Panc1 (cell line): ENCODE data around the gene STRADB. TPM values are rescaled to one million over a fixed set of nuclear protein-coding genes. Genes with fewer than 3 reads are reported as not detected.

Experiments
- ATAC-seq: fragments of 200-7000 bp; cut with Tn5 transposase; 2 replicates; pipeline ENCODE4 v1.9.1; 2020; ENCODE audit warnings: mild to moderate bottlenecking, moderate library complexity
- BruUV-seq: library from RNA; stranded (reverse); fragments of 400-500 nt; replicated peaks from 2 replicates; lab custom pipeline; 2021; lab: Mats Ljungman, UMichigan
- CTCF ChIA-PET: fragments of 300-600 bp; sonication (Branson Sonifier 250); formaldehyde crosslinking; loops from one replicate; lab custom pipeline; 2022; ENCODE audit warnings: antibody characterized with exemption; lab: Charles Lee
- POLR2A ChIA-PET: fragments of 300-600 bp; sonication (Branson Sonifier 250); formaldehyde crosslinking; loops from one replicate; lab custom pipeline; 2022; ENCODE audit warnings: antibody characterized with exemption; lab: Charles Lee
- DNase-seq: peaks from one replicate; pipeline ENCODE4 v3.0.0-alpha.2; 2010; ENCODE audit warnings: low read depth, low spot score
- H3K27ac ChIP-seq: 2 replicates; pipeline ENCODE4 v1.5.1; 2011; ENCODE audit warnings: mild to moderate bottlenecking, low read length, inconsistent platforms
- H3K27me3 ChIP-seq: fragments of 200-500 bp; sonication (Bioruptor generic); 2 replicates; pipeline ENCODE4 v1.6.0; 2014; ENCODE audit warnings: low read length, inconsistent platforms; ENCODE audit not compliant: control insufficient read depth, insufficient read depth
- H3K36me3 ChIP-seq: fragments of 200-500 bp; sonication (Bioruptor generic); 2 replicates; pipeline ENCODE4 v1.5.1; 2014; ENCODE audit warnings: inconsistent platforms, mild to moderate bottlenecking, low read length, moderate library complexity; ENCODE audit not compliant: control insufficient read depth, insufficient read depth
- H3K4me1 ChIP-seq: 2 replicates; pipeline ENCODE4 v1.5.1; 2011; ENCODE audit warnings: inconsistent platforms, mild to moderate bottlenecking, low read length, moderate library complexity; ENCODE audit not compliant: control insufficient read depth, insufficient read depth
- H3K4me3 ChIP-seq, 2 experiments: 2 replicates each; pipeline ENCODE4 v1.5.1; 2011 to 2012; ENCODE audit warnings: low read depth in 2 of 2, low read length in 2 of 2, mild to moderate bottlenecking in 2 of 2, inconsistent platforms in 1 of 2, moderate library complexity in 1 of 2
- H3K9me3 ChIP-seq: fragments of 200-500 bp; sonication (Bioruptor generic); 2 replicates; pipeline ENCODE4 v1.5.1; 2014; ENCODE audit warnings: low read depth, mild to moderate bottlenecking, inconsistent platforms, low read length, moderate library complexity; ENCODE audit not compliant: control insufficient read depth, insufficient read depth
- POLR2AphosphoS5 ChIP-seq: IDR thresholded peaks from 2 replicates; pipeline ENCODE4 v1.6.1; 2012; ENCODE audit warnings: mild to moderate bottlenecking, low read depth, low read length, moderate library complexity
- SIN3A ChIP-seq: IDR thresholded peaks from 2 replicates; pipeline ENCODE4 v1.6.1; 2012; ENCODE audit warnings: low read depth, mild to moderate bottlenecking, low read length, moderate library complexity, borderline replicate concordance; ENCODE audit not compliant: insufficient read depth
- TCF7L2 ChIP-seq: IDR thresholded peaks from 2 replicates; pipeline ENCODE4 v1.6.1; 2011; ENCODE audit warnings: mild to moderate bottlenecking, low read depth, low read length, inconsistent platforms
- in situ Hi-C: cut with HindIII; loops from 2 replicates; pipeline ENCODE4 v1.10.0; 2016; ENCODE audit warnings: low sequenced_read_pairs, low pct_unique_long_range_greater_than_20kb
- intact Hi-C: fragments of 100-400 bp; cut with micrococcal nuclease; formaldehyde crosslinking; loops from one replicate; pipeline ENCODE4 v1.10.0; 2022; ENCODE audit not compliant: unreplicated experiment
- total RNA-seq: library from RNA; stranded (reverse); gene quantifications from one replicate; pipeline ENCODE4 v1.2.1, GENCODE V29; 2021; ENCODE audit not compliant: unreplicated experiment
- TF ChIP-seq, protein P1 (sequence below), 2 experiments: IDR thresholded peaks; 2 replicates each; pipeline ENCODE4 v1.6.1; 2011 to 2012; ENCODE audit warnings: low read depth in 2 of 2, control low read depth in 1 of 2, low read length in 1 of 2, mild to moderate bottlenecking in 1 of 2, moderate library complexity in 1 of 2; ENCODE audit not compliant: insufficient read depth in 1 of 2
- TF ChIP-seq, protein P2 (sequence below): fragments of 450-650 bp; IDR thresholded peaks from 2 replicates; pipeline ENCODE4 v1.5.1; 2017; ENCODE audit warnings: mild to moderate bottlenecking

STRADB gene
- total RNA-seq, 1 experiment from 2014 or later = 33.4 TPM

DNA sequence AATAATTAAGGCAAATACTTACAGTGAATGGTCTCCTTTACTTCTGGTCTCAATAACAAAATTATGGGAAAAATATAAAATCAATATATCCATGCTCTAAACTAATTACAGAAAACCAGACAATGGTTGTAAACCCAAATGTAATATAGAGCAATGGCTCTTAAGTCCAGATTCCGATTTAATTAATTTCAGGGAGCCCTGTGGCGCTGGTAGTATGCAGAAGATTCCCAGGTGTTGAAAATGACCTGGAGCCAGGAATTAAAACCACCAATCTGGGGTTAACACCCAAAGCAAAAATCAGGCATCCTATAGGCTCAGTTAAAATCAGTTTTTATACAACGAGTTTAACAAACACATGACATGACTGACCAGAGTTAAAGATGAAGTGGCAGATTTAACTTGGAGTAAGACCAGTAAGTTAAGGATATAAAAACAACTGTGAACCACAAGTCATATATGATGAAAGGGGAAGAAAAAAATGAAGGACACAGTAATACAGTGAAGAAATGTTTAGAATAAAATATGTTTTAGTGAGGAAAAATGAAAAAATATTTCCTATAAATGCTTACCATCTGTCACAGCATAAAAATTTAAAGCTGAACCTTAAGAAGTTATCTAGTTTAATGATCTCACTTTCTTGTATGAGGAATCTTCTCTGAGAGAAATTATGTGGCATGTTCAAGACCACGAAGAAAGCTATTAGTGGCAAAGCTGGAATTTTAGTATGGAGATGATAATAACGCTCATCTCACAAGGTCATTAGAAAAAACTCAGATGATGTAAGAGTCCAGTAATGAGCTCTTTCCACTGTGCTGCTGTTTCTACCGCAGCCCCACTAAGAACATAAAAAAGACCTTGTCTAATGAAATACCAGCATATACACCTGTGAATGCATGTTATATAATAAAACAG lies 48.6 kb upstream of the STRADB start:
- H3K36me3 ChIP-seq = no peaks in the 10 kb centered on the region; the same call in 1 of the 2 replicates
- peaks cover 11% of the 10 kb centered on the region; the same call in 1 of the 2 replicates for H3K4me1 ChIP-seq
- DNase-seq (no peak), ATAC-seq (no peak)
- in situ Hi-C loops = no loop called here
- no peaks in the 10 kb centered on the region for H3K9me3 ChIP-seq
- intact Hi-C loops = no loop called here
- ChIA-PET POLR2A (no interaction called here), CTCF (no interaction called here)
- no peak overlapping the region for H3K4me3 ChIP-seq
- H3K27me3 ChIP-seq = no peaks in the 10 kb centered on the region
- TF ChIP-seq TCF7L2 (no peak), POLR2AphosphoS5 (no peak), SIN3A (no peak)
- TF ChIP-seq, protein P1, sequence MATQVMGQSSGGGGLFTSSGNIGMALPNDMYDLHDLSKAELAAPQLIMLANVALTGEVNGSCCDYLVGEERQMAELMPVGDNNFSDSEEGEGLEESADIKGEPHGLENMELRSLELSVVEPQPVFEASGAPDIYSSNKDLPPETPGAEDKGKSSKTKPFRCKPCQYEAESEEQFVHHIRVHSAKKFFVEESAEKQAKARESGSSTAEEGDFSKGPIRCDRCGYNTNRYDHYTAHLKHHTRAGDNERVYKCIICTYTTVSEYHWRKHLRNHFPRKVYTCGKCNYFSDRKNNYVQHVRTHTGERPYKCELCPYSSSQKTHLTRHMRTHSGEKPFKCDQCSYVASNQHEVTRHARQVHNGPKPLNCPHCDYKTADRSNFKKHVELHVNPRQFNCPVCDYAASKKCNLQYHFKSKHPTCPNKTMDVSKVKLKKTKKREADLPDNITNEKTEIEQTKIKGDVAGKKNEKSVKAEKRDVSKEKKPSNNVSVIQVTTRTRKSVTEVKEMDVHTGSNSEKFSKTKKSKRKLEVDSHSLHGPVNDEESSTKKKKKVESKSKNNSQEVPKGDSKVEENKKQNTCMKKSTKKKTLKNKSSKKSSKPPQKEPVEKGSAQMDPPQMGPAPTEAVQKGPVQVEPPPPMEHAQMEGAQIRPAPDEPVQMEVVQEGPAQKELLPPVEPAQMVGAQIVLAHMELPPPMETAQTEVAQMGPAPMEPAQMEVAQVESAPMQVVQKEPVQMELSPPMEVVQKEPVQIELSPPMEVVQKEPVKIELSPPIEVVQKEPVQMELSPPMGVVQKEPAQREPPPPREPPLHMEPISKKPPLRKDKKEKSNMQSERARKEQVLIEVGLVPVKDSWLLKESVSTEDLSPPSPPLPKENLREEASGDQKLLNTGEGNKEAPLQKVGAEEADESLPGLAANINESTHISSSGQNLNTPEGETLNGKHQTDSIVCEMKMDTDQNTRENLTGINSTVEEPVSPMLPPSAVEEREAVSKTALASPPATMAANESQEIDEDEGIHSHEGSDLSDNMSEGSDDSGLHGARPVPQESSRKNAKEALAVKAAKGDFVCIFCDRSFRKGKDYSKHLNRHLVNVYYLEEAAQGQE (IDR thresholded peaks at IDR 0.05; ENCODE audit: insufficient read depth in 1 of 2, low read depth in 2 of 2, low read length in 1 of 2) = no peak
- TF ChIP-seq, protein P2, sequence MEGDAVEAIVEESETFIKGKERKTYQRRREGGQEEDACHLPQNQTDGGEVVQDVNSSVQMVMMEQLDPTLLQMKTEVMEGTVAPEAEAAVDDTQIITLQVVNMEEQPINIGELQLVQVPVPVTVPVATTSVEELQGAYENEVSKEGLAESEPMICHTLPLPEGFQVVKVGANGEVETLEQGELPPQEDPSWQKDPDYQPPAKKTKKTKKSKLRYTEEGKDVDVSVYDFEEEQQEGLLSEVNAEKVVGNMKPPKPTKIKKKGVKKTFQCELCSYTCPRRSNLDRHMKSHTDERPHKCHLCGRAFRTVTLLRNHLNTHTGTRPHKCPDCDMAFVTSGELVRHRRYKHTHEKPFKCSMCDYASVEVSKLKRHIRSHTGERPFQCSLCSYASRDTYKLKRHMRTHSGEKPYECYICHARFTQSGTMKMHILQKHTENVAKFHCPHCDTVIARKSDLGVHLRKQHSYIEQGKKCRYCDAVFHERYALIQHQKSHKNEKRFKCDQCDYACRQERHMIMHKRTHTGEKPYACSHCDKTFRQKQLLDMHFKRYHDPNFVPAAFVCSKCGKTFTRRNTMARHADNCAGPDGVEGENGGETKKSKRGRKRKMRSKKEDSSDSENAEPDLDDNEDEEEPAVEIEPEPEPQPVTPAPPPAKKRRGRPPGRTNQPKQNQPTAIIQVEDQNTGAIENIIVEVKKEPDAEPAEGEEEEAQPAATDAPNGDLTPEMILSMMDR = no peak
- no TSS peak for BruUV-seq
- H3K27ac ChIP-seq = peak overlapping the region; percentile 9; the same call in 1 of the 2 replicates

DNA sequence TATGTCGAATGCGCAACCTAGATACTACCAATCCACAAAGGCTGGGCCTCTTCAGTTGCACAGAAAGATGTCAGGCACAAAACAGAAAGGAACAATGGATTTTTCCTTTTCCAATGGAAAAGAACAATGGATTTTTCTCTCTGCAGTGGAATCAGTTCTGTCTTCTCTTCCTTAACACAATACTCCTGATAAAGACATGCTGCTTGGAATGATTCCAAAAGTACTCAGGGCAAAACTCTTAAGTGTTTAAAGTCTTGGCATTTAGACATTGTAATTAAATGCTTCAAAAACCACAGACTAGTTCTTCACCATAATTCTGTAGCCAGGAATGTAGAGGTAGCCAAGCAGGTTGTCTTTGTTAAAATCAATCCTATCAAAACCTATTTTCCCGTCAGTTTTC lies 47.7 kb upstream of the STRADB start:
- no peak for DNase-seq
- H3K27me3 ChIP-seq = no peaks in the 10 kb centered on the region
- intact Hi-C loops (no loop called here), in situ Hi-C loops (no loop called here)
- H3K36me3 ChIP-seq = no peaks in the 10 kb centered on the region
- ChIA-PET CTCF (no interaction called here), POLR2A (no interaction called here)
- H3K4me1 ChIP-seq = peaks cover 11% of the 10 kb centered on the region; the same call in 1 of the 2 replicates
- no peak for ATAC-seq
- H3K4me3 ChIP-seq = no peak overlapping the region
- BruUV-seq = no TSS peak
- no peaks in the 10 kb centered on the region for H3K9me3 ChIP-seq
- no peak overlapping the region for H3K27ac ChIP-seq
- TF ChIP-seq POLR2AphosphoS5 (no peak), SIN3A (no peak), TCF7L2 (no peak)
- TF ChIP-seq, protein P2 = no peak
- TF ChIP-seq, protein P1 (IDR thresholded peaks at IDR 0.05; ENCODE audit: insufficient read depth in 1 of 2, low read depth in 2 of 2, low read length in 1 of 2) = no peak
